ENCODE data around the gene RBFOX2. TPM values are rescaled to one million over a fixed set of nuclear protein-coding genes. Genes with fewer than 3 reads are reported as not detected.

The RBFOX2 gene
- total RNA-seq, 5 donors from 2014 or later (not counting 1 experiment from before 2014, with no cell fraction given), result 0.73 to 1.5 (median 1.4) TPM

DNA sequence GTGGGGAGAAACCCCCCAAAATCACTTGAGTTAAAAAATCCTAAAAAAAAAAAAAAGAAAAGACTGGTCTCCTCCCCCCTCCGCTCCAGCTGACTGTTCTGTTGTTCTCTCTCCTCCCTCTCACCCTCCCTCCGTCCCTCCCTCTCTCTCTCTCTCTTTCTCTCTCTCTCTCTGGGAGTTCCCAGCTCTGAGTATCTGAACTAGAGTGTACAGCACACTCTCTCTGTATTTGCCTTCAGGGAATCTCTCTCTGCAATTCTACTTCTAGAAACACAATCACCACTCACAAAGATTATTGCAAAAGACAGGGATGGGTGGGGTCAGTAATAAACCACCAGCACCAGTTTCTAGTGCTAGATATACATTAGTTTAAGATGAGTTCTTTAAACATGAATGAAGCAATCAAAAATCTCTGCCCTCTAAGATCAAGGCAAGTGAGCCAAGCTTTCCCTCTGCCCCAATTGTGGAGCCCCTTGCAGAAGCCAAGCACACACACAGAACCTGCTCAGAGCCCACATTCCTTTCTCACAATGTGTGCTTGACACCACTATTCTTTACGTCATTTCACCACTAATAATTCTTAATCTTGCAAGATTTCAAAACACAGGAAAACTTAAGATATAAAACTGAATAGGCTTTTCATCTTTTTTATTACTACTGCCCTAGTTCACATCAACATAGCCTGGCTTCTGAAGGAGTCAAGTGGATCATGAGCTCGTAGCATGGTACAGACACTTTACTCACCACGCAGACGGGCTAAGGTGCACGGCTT, 133.5 kb downstream of the RBFOX2 start:
- Mint-ChIP-seq H3K4me3 (no peak overlapping the region), H3K36me3 (no peaks in the 10 kb centered on the region), H3K4me1 (peaks cover 0 to 6% (median 4%) of the 10 kb centered on the region in 3 donors), H3K27ac (no peak overlapping the region), H3K27me3 (peaks cover 15 to 20% of the 10 kb centered on the region in 2 donors), H3K9me3 (no peaks in the 10 kb centered on the region)
- Histone ChIP-seq H3K4me3 (ENCODE audit: control insufficient read depth in 1 of 2, extremely low read depth in 1 of 2, low read length in 1 of 2) (no peak overlapping the region), H3K27me3 (replicated peaks in 1 of 2; ENCODE audit: control insufficient read depth in 2 of 2, extremely low read depth in 1 of 2, insufficient read depth in 2 of 2, low read length in 1 of 2) (no peaks in the 10 kb centered on the region), H3K27ac (ENCODE audit: low read length) (no peak overlapping the region), H3K9me3 (no peaks in the 10 kb centered on the region), H3K36me3 (ENCODE audit: control insufficient read depth in 2 of 2, extremely low read depth in 1 of 2, insufficient read depth in 1 of 2, low read length in 1 of 2) (no peaks in the 10 kb centered on the region), H3K4me1 (ENCODE audit: control insufficient read depth in 1 of 2, extremely low read depth in 1 of 2, insufficient read depth in 2 of 2, low read length in 2 of 2) (peaks cover 2 to 4% of the 10 kb centered on the region in 2 experiments)
- no peak for ATAC-seq (replicated peaks in 1 of 4)
- CTCF ChIA-PET, result no interaction called here
- POLR2A ChIA-PET, result no interaction called here
- WGBS (ENCODE audit: insufficient coverage), result 79% methylated on average over 6 of the region's 7 CpGs
- no peak for DNase-seq

DNA sequence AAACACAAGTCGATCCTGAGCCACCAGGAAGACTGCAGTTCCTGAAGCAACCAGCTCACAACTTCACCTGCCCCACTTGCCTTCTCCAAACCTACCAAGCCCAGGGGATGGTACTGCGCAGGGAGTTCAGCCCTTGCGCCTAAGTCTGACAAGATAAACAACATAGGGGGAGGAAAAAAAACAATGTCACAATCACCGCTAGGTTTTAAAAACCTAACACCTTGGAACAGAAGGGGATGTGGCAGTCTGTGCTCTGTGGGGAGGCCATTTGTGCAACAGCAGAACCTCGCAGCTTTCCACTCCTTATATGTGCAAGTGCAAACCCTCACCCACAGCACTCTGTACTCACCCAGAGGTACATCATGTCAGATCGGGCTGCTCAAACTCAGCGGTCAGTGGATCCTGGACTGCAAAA, 134.2 kb downstream of the RBFOX2 start:
- Mint-ChIP-seq H3K27ac (no peak overlapping the region), H3K36me3 (no peaks in the 10 kb centered on the region), H3K9me3 (no peaks in the 10 kb centered on the region), H3K27me3 (peaks cover 15 to 20% of the 10 kb centered on the region in 2 donors), H3K4me1 (no peaks in the 10 kb centered on the region), H3K4me3 (no peak overlapping the region)
- Histone ChIP-seq H3K4me1 (ENCODE audit: control insufficient read depth in 1 of 2, extremely low read depth in 1 of 2, insufficient read depth in 2 of 2, low read length in 2 of 2) (no peaks in the 10 kb centered on the region), H3K4me3 (ENCODE audit: control insufficient read depth in 1 of 2, extremely low read depth in 1 of 2, low read length in 1 of 2) (no peak overlapping the region), H3K9me3 (no peaks in the 10 kb centered on the region), H3K36me3 (ENCODE audit: control insufficient read depth in 2 of 2, extremely low read depth in 1 of 2, insufficient read depth in 1 of 2, low read length in 1 of 2) (no peaks in the 10 kb centered on the region), H3K27ac (ENCODE audit: low read length) (no peak overlapping the region), H3K27me3 (replicated peaks in 1 of 2; ENCODE audit: control insufficient read depth in 2 of 2, extremely low read depth in 1 of 2, insufficient read depth in 2 of 2, low read length in 1 of 2) (no peaks in the 10 kb centered on the region)
- peak in 4 of 35 experiments; percentile 1 to 12 (median 7) for DNase-seq
- ChIA-PET CTCF (no interaction called here), POLR2A (no interaction called here)
- no peak for ATAC-seq (replicated peaks in 1 of 4)
- 50% methylated on average over 1 of the region's 7 CpGs for WGBS (ENCODE audit: insufficient coverage)

DNA sequence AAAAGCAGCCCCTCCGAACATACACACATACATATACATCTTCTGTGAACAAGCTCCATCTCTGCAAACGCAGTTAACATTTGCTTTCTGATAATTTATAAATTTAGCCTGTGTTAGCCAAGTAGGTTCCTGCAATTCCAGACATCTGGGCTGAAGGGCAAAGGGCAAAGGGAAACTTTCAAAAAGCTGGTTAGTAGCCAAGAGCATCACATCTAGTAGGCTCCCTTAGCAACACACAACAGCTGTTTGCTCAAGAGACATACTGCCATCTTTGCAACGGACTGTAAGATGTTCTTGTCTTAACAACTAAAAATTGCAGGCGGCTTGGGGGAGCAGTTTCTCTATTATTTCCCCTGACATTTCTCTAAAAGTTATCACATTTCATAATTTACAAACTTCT, 134.9 kb downstream of the RBFOX2 start:
- Histone ChIP-seq H3K9me3 (no peaks in the 10 kb centered on the region), H3K4me1 (ENCODE audit: control insufficient read depth in 1 of 2, extremely low read depth in 1 of 2, insufficient read depth in 2 of 2, low read length in 2 of 2) (no peaks in the 10 kb centered on the region), H3K4me3 (ENCODE audit: control insufficient read depth in 1 of 2, extremely low read depth in 1 of 2, low read length in 1 of 2) (no peak overlapping the region), H3K27ac (ENCODE audit: low read length) (no peak overlapping the region), H3K36me3 (ENCODE audit: control insufficient read depth in 2 of 2, extremely low read depth in 1 of 2, insufficient read depth in 1 of 2, low read length in 1 of 2) (no peaks in the 10 kb centered on the region), H3K27me3 (replicated peaks in 1 of 2; ENCODE audit: control insufficient read depth in 2 of 2, extremely low read depth in 1 of 2, insufficient read depth in 2 of 2, low read length in 1 of 2) (no peaks in the 10 kb centered on the region)
- WGBS (ENCODE audit: insufficient coverage), result no CpG with 5 or more reads among the region's 4 CpGs
- CTCF ChIA-PET, result no interaction called here
- POLR2A ChIA-PET, result no interaction called here
- no peak overlapping the region for H3K4me3 Mint-ChIP-seq
- no peaks in the 10 kb centered on the region for H3K4me1 Mint-ChIP-seq
- no peak overlapping the region for H3K27ac Mint-ChIP-seq
- DNase-seq (no peak), ATAC-seq (replicated peaks in 1 of 4) (no peak)
- H3K27me3 Mint-ChIP-seq, result peaks cover 15 to 20% of the 10 kb centered on the region in 2 donors
- no peaks in the 10 kb centered on the region for H3K9me3 Mint-ChIP-seq
- H3K36me3 Mint-ChIP-seq, result no peaks in the 10 kb centered on the region

DNA sequence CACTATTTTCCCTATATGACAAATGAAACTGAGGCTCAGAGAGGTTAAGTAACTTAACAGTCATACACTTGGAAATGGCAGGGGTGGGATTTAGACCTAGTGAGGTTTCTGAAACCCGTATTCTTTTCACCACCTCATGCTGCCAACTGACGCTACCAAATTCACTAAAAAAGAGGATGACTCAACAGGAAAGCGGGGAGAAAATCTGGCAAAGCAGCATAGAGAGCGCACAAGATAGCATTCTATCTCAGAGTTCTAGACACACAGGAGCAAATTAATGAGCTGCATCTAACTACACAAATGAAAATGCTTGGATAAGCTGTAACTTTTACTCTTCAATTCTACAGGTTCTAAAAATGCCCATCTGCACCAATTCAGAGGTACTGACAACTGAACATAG, 136.4 kb downstream of the RBFOX2 start:
- ChIA-PET POLR2A (no interaction called here), CTCF (no interaction called here)
- Mint-ChIP-seq H3K4me1 (no peaks in the 10 kb centered on the region), H3K27ac (no peak overlapping the region), H3K4me3 (no peak overlapping the region), H3K9me3 (no peaks in the 10 kb centered on the region), H3K27me3 (peaks cover 15 to 19% of the 10 kb centered on the region in 2 donors), H3K36me3 (no peaks in the 10 kb centered on the region)
- ATAC-seq (replicated peaks in 1 of 4) (no peak), DNase-seq (no peak)
- no peak overlapping the region for H3K4me3 ChIP-seq (ENCODE audit: control insufficient read depth in 1 of 2, extremely low read depth in 1 of 2, low read length in 1 of 2)
- WGBS (ENCODE audit: insufficient coverage), result 90% methylated on average over 2 of the region's 4 CpGs
- no peaks in the 10 kb centered on the region for H3K36me3 ChIP-seq (ENCODE audit: control insufficient read depth in 2 of 2, extremely low read depth in 1 of 2, insufficient read depth in 1 of 2, low read length in 1 of 2)
- no peaks in the 10 kb centered on the region for H3K9me3 ChIP-seq
- H3K27ac ChIP-seq (ENCODE audit: low read length), result no peak overlapping the region
- no peaks in the 10 kb centered on the region for H3K4me1 ChIP-seq (ENCODE audit: control insufficient read depth in 1 of 2, extremely low read depth in 1 of 2, insufficient read depth in 2 of 2, low read length in 2 of 2)
- H3K27me3 ChIP-seq (replicated peaks in 1 of 2; ENCODE audit: control insufficient read depth in 2 of 2, extremely low read depth in 1 of 2, insufficient read depth in 2 of 2, low read length in 1 of 2), result no peaks in the 10 kb centered on the region

DNA sequence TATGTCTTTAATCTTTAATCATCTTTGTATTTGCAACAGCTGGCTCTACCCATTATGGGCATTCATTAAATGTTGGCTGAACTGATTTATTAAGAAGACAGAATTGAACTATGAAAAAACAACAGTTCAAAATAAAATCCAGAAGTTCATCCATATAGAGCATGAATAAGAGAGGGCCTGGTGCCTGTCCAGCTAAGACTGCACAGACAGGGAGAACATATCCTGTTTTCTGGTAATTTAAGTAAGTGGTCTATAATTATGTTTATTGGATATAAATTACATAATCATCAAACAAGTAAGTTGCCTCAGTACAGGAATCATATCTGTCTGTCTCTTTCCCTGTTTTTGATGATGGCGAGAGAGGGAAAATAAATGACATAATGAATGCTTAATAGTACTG, 137.2 kb downstream of the RBFOX2 start:
- DNase-seq, result no peak
- Histone ChIP-seq H3K36me3 (ENCODE audit: control insufficient read depth in 2 of 2, extremely low read depth in 1 of 2, insufficient read depth in 1 of 2, low read length in 1 of 2) (no peaks in the 10 kb centered on the region), H3K27me3 (replicated peaks in 1 of 2; ENCODE audit: control insufficient read depth in 2 of 2, extremely low read depth in 1 of 2, insufficient read depth in 2 of 2, low read length in 1 of 2) (no peaks in the 10 kb centered on the region), H3K4me1 (ENCODE audit: control insufficient read depth in 1 of 2, extremely low read depth in 1 of 2, insufficient read depth in 2 of 2, low read length in 2 of 2) (no peaks in the 10 kb centered on the region), H3K9me3 (no peaks in the 10 kb centered on the region), H3K4me3 (ENCODE audit: control insufficient read depth in 1 of 2, extremely low read depth in 1 of 2, low read length in 1 of 2) (no peak overlapping the region), H3K27ac (ENCODE audit: low read length) (no peak overlapping the region)
- no peaks in the 10 kb centered on the region for H3K9me3 Mint-ChIP-seq
- H3K4me1 Mint-ChIP-seq, result no peaks in the 10 kb centered on the region
- ChIA-PET POLR2A (no interaction called here), CTCF (no interaction called here)
- no peaks in the 10 kb centered on the region for H3K36me3 Mint-ChIP-seq
- ATAC-seq (replicated peaks in 1 of 4), result no peak
- H3K27me3 Mint-ChIP-seq, result peaks cover 15% of the 10 kb centered on the region in 2 donors
- no peak overlapping the region for H3K4me3 Mint-ChIP-seq
- WGBS (ENCODE audit: insufficient coverage), result no CpG with 5 or more reads among the region's 1 CpG
- no peak overlapping the region for H3K27ac Mint-ChIP-seq

DNA sequence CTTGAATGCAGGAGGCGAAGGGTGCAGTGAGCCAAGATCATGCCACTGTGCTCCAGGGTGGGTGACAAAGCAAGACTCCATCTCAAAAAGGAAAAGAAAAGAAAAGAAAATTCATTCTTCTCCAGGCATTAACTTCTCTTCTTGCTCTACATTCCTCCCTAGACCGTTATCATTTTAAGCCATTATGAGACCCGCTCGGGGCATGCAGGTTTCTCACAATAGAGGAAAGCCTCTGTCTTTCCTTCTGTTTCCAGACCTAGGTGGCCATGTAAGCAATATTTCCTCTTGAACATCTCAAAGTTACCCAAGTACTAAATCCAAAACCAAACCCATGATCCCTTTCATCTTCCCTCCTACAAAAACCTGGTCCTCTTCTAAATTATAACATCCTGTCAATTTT, 139.6 kb downstream of the RBFOX2 start:
- no peaks in the 10 kb centered on the region for H3K36me3 ChIP-seq (ENCODE audit: control insufficient read depth in 2 of 2, extremely low read depth in 1 of 2, insufficient read depth in 1 of 2, low read length in 1 of 2)
- WGBS (ENCODE audit: insufficient coverage), result 93% methylated on average over 3 of the region's 4 CpGs
- no peaks in the 10 kb centered on the region for H3K27me3 ChIP-seq (replicated peaks in 1 of 2; ENCODE audit: control insufficient read depth in 2 of 2, extremely low read depth in 1 of 2, insufficient read depth in 2 of 2, low read length in 1 of 2)
- ATAC-seq (replicated peaks in 1 of 4) (no peak), DNase-seq (no peak)
- no peak overlapping the region for H3K4me3 ChIP-seq (ENCODE audit: control insufficient read depth in 1 of 2, extremely low read depth in 1 of 2, low read length in 1 of 2)
- H3K27ac ChIP-seq (ENCODE audit: low read length), result no peak overlapping the region
- Mint-ChIP-seq H3K36me3 (no peaks in the 10 kb centered on the region), H3K4me1 (peaks cover 0 to 3% (median 0%) of the 10 kb centered on the region in 3 donors), H3K27me3 (peaks cover 8 to 10% of the 10 kb centered on the region in 2 donors), H3K4me3 (no peak overlapping the region), H3K27ac (no peak overlapping the region), H3K9me3 (no peaks in the 10 kb centered on the region)
- CTCF ChIA-PET, result no interaction called here
- no peaks in the 10 kb centered on the region for H3K9me3 ChIP-seq
- H3K4me1 ChIP-seq (ENCODE audit: control insufficient read depth in 1 of 2, extremely low read depth in 1 of 2, insufficient read depth in 2 of 2, low read length in 2 of 2), result no peaks in the 10 kb centered on the region
- POLR2A ChIA-PET, result no interaction called here

Data from T-cell (primary cell).